H1 (cell line): ENCODE data around the gene CADM2.

Experiments used
- CTCF ChIP-seq, 3 experiments: IDR thresholded peaks; 1 replicate in 2 of 3; 2 replicates in 1 of 3; pipeline versions ENCODE4 v1.5.1 to v1.6.1; 2011; ENCODE audit warnings: low read length in 3 of 3, mild to moderate bottlenecking in 3 of 3, inconsistent platforms in 2 of 3, low read depth in 1 of 3, moderate library complexity in 1 of 3; ENCODE audit not compliant: insufficient read depth in 1 of 3; ENCODE audit errors: control extremely low read depth in 1 of 3
- EZH2 ChIP-seq: fragments of 200-600 bp; sonication (generic); IDR thresholded peaks from 2 replicates; pipeline ENCODE4 v1.7.1; 2012; ENCODE audit warnings: low read depth, mild to moderate bottlenecking, moderate library complexity, low read length, inconsistent platforms; ENCODE audit not compliant: severe bottlenecking
- JUN ChIP-seq: IDR thresholded peaks from 2 replicates; pipeline ENCODE4 v1.6.1; 2011; ENCODE audit warnings: low read depth, mild to moderate bottlenecking, improper control_type of control experiment, low read length
- PHF8 ChIP-seq: fragments of 200-600 bp; sonication (generic); conservative IDR thresholded peaks from 2 replicates; pipeline ENCODE4 v1.7.1; 2012; ENCODE audit warnings: low read depth, mild to moderate bottlenecking, inconsistent platforms, low read length, moderate library complexity
- POLR2A ChIP-seq, 2 experiments: IDR thresholded peaks; 1 replicate in 1 of 2; 2 replicates in 1 of 2; pipeline ENCODE4 v1.6.1; 2011; ENCODE audit warnings: low read depth in 2 of 2, low read length in 2 of 2, mild to moderate bottlenecking in 2 of 2; ENCODE audit errors: control extremely low read depth in 1 of 2
- POU5F1 ChIP-seq: IDR thresholded peaks from 2 replicates; pipeline ENCODE4 v1.6.1; 2011; ENCODE audit warnings: low read depth, mild to moderate bottlenecking, low read length, moderate library complexity
- USF2 ChIP-seq: IDR thresholded peaks from 2 replicates; pipeline ENCODE4 v1.6.1; 2011; ENCODE audit warnings: low read length, improper control_type of control experiment

GRCh38 chr3:85041001-85041400, 82.2 kb downstream of the CADM2 start:
- TF ChIP-seq EZH2 (no peak), PHF8 (no peak), CTCF (IDR thresholded peaks at IDR 0.05; ENCODE audit: control extremely low read depth in 1 of 3, insufficient read depth in 1 of 3, low read depth in 1 of 3, low read length in 3 of 3) (no peak), JUN (no peak), POU5F1 (no peak), USF2 (no peak), POLR2A (IDR thresholded peaks at IDR 0.05; ENCODE audit: control extremely low read depth in 1 of 2, low read depth in 2 of 2, low read length in 2 of 2) (no peak)
